GM12801 (cell line): ENCODE data around the gene MAGI1.

Experiments
- TF ChIP-seq, protein P1 (sequence below): IDR thresholded peaks from one replicate; pipeline ENCODE4 v1.5.1; 2011; ENCODE audit warnings: control low read depth; ENCODE audit not compliant: insufficient read length; ENCODE audit errors: extremely low read depth

Gene MAGI1

DNA sequence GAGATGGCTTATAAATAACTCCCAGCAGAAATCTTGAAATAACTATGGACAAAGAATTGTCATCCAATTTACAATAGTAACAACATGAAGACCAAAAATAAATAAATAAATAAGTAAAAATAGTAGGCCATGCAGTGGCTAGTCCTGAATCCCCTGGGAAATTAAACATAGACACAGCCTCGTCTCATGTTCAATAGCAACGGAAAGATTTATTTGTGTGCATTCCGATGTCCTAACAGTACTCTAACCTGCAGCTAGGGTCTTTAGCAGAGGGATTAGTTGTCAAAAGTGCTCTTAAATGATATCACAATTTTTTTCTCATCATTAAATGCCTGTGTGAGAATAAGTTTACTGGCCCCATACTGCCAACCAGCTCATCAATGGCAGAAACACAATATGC lies 474.2 kb downstream of the MAGI1 start:
- TF ChIP-seq, protein P1, sequence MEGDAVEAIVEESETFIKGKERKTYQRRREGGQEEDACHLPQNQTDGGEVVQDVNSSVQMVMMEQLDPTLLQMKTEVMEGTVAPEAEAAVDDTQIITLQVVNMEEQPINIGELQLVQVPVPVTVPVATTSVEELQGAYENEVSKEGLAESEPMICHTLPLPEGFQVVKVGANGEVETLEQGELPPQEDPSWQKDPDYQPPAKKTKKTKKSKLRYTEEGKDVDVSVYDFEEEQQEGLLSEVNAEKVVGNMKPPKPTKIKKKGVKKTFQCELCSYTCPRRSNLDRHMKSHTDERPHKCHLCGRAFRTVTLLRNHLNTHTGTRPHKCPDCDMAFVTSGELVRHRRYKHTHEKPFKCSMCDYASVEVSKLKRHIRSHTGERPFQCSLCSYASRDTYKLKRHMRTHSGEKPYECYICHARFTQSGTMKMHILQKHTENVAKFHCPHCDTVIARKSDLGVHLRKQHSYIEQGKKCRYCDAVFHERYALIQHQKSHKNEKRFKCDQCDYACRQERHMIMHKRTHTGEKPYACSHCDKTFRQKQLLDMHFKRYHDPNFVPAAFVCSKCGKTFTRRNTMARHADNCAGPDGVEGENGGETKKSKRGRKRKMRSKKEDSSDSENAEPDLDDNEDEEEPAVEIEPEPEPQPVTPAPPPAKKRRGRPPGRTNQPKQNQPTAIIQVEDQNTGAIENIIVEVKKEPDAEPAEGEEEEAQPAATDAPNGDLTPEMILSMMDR, result no peak

DNA sequence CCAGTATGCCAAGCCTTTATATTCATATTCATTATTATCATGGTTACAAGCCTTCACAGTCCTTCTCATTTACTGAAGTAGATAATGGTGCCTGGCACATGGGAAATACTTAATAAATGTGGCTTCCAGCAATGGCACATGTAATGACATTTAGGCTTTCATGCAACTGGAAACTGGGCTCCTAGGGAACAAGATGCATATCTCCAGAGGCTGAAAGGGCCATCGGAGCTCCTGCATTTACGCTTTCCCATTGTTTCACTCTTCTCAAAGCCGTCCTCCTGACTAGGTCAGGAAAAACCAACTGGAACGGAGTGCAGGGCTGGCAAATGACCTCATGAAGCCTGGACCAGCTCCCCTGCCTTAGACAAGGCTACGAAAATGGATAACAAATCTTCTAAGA lies 474.9 kb downstream of the MAGI1 start:
- TF ChIP-seq, protein P1, result no peak

DNA sequence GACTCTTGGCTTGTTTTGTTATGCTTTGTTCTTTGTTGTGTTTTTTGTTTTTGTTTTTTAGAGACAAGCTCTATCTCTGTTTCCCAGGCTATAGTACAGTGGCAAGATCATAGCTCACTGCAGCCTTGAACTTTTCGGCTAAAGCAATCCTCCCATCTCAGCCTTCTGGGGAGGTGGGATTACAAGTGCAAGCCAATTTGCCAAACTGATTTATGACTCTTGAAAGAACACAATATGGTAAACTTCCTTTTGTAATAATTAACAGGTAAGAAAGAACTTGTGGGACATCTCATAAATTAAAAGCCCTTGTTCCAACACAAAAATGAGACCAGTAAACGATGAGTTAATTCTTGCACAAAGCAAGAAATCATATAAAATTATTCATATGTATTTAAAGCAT lies 476.3 kb downstream of the MAGI1 start:
- TF ChIP-seq, protein P1, result no peak

DNA sequence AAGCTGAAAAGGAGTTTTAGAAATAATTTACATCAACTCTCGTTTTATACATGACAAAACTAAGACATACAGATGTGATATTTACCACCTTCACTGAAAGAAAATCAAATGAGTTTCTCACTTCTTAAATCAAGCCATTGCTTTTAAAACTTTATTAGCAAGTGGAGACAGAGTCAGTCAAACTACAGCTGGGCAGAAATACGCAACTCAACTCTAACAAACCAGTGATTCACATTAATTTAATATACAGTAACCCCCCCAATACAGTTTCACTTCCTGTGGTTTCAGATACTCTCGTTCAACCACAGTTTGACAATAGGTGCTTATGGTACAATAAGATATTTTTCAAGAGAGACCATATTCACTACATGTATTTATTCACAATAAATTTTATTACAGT lies 477.1 kb downstream of the MAGI1 start:
- TF ChIP-seq, protein P1, result no peak

DNA sequence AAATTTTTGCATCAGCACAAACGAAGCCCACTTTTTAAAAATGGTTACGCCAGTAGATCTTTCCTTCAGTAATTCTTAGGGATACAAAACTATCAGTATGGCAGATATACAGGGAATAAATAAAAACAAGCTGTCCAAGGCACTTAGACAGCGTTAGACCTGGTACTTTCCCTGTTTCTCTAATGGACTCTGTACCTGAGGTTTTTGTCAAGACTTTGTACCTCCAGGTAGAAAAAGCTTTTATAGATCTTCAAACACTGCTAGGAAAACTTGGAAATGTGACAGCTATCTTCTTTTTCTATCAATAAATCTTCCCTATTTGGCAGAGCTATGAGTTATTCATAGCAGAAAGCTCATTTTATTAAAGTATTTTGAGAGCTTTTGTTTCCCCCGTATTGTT lies 477.8 kb downstream of the MAGI1 start:
- TF ChIP-seq, protein P1, result no peak

DNA sequence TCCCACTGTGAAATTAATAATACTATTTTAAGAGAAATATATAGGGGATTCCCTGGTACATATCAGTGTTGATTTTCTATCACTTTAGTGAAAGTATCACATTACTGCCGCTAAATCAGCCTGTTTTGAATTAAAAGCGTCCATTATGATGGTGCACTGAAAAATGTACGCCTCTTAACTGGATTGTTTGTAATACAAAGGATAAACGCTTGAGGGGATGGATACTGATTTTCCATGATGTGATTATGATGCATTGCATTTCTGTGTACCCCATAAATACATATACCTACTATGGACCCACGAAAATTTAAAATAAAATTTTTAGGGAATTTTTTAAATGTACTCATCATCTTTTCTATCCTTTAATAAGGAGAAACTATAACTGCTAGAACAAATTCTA lies 478.6 kb downstream of the MAGI1 start:
- TF ChIP-seq, protein P1, result no peak

DNA sequence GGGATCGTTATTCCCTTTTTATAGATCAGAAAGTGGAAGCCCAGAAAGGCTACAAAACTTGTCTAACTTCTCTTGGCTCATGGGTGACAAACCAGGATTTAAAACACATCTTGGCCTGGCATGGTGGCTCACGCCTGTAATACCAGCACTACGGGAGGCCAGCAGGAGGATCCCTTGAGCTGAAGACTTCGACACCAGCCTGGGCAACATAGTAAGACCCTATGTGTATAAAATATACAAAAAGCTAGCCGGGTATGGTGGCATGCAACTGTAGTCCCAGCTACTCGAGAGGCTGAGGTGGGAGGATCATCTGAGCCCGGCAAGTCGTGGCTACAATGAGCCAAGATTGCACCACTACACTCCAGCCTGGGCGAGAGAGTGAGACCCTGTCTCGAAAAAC lies 479.1 kb downstream of the MAGI1 start:
- TF ChIP-seq, protein P1, result no peak

DNA sequence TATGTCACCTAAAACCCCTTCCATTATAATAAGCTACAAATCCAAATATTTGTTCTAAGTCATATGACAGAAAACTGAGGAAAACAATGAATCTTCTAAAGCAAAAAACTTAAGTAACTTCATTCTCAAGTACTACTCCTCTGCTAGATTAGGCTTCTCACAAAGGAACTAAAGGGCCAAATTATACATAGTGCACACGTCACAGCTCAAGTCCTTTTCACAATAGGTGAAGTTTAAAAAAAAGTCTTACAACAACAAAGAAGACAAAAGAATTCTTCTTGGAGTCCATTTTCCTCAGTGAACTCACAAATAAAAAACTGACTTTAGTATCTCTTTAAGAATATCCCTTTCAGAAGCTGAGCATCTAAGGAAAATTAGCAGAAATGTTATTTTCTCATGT lies 479.9 kb downstream of the MAGI1 start:
- TF ChIP-seq, protein P1, result no peak
